GM19240 (cell line): ENCODE measurements around the gene SCYGR5.
"Not testable (repeated sequence)": the region's sequence is repeated elsewhere in the genome, so short reads cannot be mapped to it uniquely, and the experiment has no call there.

Experiments used
- DNase-seq: peaks from one replicate; pipeline ENCODE4 v3.0.0; 2011; ENCODE audit warnings: low spot score; ENCODE audit not compliant: insufficient read length

Gene SCYGR5

GRCh38 chr2:227666631-227667170 lies at the start of gene SCYGR5:
TSS of gene SCYGR5 (plus strand) at chr2:227666804. CDS start at chr2:227666804, 0 bp downstream.
- DNase-seq: not testable (repeated sequence)

GRCh38 chr2:227617316-227618230 lies 49.0 kb upstream of the SCYGR5 start, which contains the start of gene SCYGR4:
TSS of gene SCYGR4 (plus strand) at chr2:227617498. CDS start at chr2:227617498, 0 bp downstream.
- DNase-seq: no peak

GRCh38 chr2:227623226-227623625 lies 43.4 kb upstream of the SCYGR5 start:
- no peak for DNase-seq

GRCh38 chr2:227625420-227625819 lies 41.2 kb upstream of the SCYGR5 start:
- DNase-seq: no peak

- DNase-seq: no peak
Observed at GRCh38 chr2:227626580-227627151, 39.9 kb upstream of the SCYGR5 start.

- no peak for DNase-seq
Observed at GRCh38 chr2:227627769-227628168, 38.8 kb upstream of the SCYGR5 start.

GRCh38 chr2:227629435-227629834 lies 37.2 kb upstream of the SCYGR5 start:
- no peak for DNase-seq

- no peak for DNase-seq
Observed at GRCh38 chr2:227630322-227630721, 36.3 kb upstream of the SCYGR5 start.

- no peak for DNase-seq
Observed at GRCh38 chr2:227632827-227633226, 33.8 kb upstream of the SCYGR5 start.

- DNase-seq: no peak
Observed at GRCh38 chr2:227634201-227634600, 32.4 kb upstream of the SCYGR5 start.

- no peak for DNase-seq
Observed at GRCh38 chr2:227642656-227643055, 23.9 kb upstream of the SCYGR5 start.

GRCh38 chr2:227643990-227644551 lies 22.5 kb upstream of the SCYGR5 start:
- no peak for DNase-seq

- DNase-seq: no peak
Observed at GRCh38 chr2:227653419-227653818, 13.2 kb upstream of the SCYGR5 start.

GRCh38 chr2:227654426-227654825 lies 12.2 kb upstream of the SCYGR5 start:
- no peak for DNase-seq

- no peak for DNase-seq
Observed at GRCh38 chr2:227655454-227655853, 11.2 kb upstream of the SCYGR5 start.

- no peak for DNase-seq
Observed at GRCh38 chr2:227657199-227657845, 9.3 kb upstream of the SCYGR5 start.

GRCh38 chr2:227661025-227661649 lies 5.5 kb upstream of the SCYGR5 start:
- DNase-seq: no peak

GRCh38 chr2:227661827-227662226 lies 4.8 kb upstream of the SCYGR5 start:
- no peak for DNase-seq

- DNase-seq: no peak
Observed at GRCh38 chr2:227665189-227665940, 1.2 kb upstream of the SCYGR5 start.

GRCh38 chr2:227671170-227671905 lies 4.7 kb downstream of the SCYGR5 start:
- DNase-seq: no peak
